Activated T-helper 1 cell treated with anti-CD3 and anti-CD28 coated beads, Interleukin-2, amount 50 U/mL, for 16 hours (primary cell): ENCODE measurements around the gene CHCHD3.

Experiments used
- DNase-seq, 2 donors: peaks; one replicate each; pipeline ENCODE4 v3.0.0-alpha.2; 2020; ENCODE audit warnings: low read depth in 1 of 2, low spot score in 1 of 2

Gene CHCHD3

DNA sequence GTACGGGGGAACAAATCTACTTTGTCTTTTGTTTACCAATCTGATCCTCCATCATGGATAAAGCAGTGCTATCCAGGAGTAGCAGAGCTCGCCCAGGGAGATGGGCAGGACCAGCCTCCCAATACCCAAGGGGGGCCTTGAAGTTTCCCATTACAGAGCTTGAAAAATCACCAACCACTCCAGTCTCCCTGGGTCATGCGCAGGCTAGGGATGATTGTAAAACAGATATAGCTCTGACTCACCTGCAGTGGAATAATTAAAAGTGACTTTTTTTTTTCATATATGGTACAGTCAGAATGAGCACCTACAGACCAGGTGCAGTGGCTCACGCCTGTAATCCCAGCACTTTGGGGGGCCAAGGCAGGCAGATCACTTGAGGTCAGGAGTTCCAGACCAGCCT lies 301.1 kb downstream of the CHCHD3 start:
- no peak for DNase-seq

DNA sequence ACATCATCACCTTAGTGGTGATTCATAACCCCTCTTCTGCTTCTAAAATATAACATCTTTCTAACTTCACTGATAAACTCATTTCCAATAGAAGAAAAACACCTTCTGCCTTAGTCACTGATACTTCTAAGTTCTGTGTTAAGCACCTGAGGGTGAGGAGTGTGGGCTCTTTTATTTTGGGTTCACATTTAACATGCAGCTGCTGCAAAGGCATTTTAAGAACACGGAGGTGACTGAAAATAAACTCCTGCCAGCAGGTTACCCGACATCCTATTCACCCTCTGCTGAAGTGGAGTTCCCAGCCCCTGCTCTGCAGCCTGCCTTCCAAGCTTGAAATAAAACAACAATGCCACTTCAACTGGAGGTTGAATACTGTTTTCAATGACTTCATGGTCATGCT lies 302.7 kb downstream of the CHCHD3 start:
- no peak for DNase-seq

DNA sequence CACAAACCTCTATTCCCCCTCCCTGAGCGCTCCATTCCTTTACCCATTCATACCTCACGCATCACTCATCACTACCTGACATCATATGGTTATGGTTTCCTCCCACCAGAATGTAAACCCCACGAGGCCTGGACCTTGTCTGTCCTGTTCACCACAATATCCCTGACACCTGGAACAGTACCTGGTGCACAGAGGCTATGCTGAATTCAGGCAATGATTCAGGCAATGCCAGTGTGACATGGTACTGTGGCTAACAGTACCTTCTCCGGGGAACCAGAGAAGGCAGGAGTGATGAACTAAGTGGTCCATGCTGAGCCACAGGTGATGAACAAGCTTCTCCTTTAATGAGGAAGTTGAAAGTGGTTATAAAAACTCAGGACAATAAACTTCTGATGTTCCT lies 303.1 kb downstream of the CHCHD3 start:
- no peak for DNase-seq

DNA sequence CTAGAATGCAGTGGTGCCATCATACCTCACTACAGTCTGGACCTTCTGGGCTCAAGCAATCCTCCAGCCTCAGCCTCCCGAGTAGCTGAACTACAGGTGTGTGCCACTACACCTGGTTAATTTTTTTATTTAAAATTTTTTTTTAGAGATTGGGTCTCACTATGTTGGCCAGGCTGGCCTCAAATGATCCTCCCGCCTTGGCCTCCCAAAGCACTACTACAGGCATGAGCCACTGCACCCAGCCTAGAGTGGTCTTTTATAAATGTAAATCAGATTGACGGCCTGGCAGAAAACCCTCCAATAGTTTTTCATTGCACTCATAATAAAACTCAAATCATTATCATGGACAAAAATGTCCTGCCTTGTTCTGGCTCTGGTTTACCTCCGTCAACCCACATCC lies 303.9 kb downstream of the CHCHD3 start:
- no peak for DNase-seq

DNA sequence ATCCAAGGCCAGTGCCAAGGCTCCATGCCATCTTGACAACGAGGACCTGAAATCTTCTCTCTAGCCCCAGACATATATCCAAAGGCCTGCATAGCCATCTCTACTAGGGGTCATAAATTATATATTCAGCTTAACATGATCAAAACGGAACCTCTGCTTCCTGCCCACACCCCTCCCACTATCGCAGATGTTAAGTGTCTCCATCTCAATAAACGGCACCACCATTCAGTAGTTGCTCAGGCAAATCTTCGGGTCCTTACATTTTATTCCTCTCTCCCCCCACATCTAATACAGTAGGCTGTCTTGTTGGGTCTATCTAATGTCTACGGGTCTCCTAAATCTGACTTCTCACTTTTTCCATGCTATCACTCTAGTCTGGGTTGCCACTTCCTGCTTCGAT lies 304.5 kb downstream of the CHCHD3 start:
- no peak for DNase-seq

DNA sequence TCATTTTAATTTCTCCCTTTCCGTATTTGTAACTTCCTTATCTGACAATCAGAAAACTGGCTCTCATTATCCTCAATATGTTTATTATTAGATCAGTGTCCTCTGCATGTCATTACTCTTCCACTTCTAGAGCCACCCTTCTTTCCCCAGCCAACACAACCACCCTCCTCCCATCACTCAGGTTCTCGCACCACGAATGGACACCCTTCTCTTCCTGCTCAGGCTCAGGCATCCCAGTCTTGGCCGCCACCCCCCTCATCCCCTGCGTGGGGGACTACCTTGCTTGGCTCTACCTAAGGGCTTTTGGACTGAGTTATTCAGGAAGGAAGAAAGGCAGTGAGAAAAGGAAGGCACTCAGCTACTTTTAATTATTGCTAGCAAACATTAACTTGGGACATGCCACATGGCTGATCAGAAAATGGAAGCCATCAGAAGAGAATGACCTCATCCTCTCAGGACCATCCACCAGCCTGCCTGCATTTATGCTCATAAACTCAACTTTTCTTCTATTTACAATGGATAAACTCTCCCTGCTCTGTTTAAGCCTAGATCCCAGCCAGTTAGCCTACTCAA lies 305.8 kb downstream of the CHCHD3 start:
- no peak for DNase-seq

DNA sequence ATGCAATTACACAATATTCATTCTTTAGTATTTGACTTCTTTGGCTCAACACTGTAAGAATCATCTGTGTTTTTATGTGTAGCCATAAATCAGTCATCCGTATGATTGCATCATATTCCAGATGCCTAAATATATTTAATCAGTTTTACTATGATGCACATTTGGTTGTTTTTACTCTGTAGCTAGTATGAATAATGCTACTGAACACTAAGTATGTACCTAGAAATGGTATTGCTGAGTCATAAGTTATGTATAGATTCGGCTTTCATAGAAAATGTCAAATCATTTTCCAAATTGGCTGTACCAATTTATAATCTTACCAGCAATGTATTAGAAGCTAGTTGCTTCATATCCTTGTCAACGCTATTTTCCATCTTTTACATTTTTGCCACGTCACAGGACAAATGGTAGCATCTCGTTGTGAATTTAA lies 308.3 kb downstream of the CHCHD3 start:
- no peak for DNase-seq

DNA sequence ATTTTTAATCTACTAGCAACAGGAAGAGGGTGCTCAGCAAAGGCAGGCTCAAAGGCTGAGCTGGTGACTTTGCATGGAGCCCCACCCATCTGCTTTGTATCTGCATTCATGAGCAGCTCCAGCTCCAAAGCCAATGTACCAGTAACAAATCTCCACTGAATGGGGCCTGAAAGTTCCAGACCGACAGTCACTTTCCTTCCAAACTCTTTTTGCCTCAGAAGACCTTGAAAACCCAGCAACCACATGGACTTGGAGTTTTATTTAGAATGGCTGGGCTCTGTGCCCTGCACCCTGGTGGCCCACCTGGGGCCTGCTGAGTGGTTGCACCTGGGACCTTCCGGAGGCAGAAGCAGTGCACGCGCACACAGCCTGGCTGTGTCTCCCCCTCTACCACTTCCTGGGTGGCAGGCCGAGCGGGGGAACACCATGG lies 310.6 kb downstream of the CHCHD3 start:
- peak in 1 of 2 donors; percentile 6 for DNase-seq

DNA sequence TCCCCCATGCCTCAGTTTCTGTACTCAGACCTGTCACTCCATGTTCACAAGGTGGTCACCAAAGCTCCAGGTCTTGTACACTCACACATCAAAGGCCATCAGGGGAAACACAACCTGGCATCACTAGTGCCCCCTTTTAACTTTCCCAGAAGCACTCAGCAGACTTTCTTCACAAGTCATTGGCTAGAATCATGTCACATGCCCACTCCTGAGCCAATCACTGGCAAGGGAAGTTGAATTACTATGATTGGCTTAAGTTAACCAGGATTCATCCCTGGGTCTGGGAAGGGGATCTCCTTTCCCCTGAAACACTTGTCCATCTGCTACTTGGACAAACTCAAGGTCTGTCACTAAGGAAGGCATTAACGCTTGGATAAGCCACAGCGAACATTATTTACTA lies 311.8 kb downstream of the CHCHD3 start:
- no peak for DNase-seq

DNA sequence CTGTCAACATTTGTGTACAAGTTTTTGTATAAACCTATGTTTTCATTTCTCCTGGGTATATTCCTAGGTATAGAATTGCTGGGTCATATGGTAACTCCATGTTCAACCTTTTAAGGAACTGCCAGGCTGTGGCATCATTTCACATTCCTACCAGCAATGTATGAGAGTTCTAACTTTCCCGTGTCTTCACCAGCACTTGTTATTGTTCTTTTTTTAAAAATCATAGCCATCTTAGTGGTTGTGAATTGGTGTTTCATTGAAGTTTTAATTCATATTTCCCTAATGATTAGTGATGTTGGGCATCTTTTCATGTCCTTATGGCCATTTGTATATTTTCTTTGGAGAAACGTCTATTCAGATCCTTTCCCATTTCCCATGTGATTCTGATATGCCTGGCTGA lies 312.6 kb downstream of the CHCHD3 start:
- DNase-seq: no peak

DNA sequence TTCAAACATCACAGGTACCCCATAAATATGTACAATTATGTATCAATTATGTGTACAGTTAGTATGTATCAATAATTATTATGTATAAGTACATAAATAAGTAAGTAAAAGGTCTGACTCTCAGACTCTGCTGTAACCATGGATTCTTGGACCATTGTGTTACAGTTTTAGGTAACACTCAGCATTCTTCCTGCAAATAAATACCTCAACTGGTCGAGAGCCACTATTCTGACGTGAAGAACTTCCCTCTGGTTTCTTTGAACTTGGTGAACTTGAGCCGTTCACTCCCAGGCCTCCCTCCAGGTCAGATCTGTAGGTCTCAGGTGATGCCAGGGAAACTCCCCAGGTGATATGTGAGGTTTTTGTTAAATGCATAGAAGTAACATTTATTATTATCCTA lies 313.8 kb downstream of the CHCHD3 start:
- DNase-seq: no peak

DNA sequence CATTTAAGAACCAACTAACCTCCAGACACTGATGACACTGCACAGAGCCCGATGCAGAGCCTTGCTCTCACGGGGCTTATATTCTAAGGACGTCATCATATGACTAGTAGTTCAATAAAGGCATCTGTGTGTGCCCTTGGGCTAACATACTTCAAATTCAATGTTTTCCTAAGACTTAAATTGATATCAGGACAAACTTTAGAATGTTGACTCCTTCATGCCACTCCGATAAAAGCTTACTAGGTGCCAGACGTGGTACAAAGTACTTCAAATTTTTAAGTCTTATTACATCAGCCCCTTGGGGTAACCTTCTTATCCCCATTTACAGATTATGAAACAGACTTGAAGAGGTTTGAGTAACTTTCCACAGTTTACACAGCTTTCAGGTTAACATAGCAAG lies 314.5 kb downstream of the CHCHD3 start:
- no peak for DNase-seq

DNA sequence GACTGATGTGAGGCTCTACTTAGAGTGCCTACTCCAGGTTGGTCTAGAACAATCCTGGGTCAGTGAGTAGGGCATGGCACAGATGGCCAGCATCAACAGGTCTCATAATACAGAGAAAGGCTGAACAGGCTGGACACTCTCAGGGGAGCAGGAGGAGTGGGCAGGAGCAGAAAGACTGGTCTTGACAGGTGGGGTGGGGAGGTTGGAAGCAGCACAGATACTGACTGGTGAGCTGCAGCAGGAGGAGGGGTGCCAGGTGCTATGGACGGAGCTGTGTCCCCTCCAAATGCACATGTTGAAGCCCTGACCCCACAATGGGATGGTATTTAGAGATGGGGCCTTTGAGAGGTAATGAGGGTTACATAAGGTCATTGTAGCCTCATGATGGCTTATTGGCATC lies 315.2 kb downstream of the CHCHD3 start:
- DNase-seq: no peak

DNA sequence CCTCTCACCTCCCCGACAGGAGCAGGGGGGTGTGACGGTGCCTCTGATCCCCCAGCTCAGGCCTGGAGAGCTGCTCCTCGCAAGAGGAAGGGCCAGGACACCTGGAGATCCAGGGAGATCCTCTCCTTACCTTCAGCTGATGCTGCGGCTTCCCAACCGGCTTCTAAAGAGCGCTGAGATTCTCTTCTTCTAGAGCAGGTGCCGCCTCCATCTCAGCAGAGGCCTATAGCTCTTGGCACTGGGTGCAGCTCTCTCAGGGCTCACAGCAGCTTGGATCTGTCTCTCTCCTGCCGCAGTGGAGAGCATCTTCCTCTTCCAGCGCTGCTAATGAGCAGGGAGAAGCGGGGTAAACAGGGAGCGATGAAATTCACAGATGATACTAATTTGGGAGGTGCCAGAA lies 316.0 kb downstream of the CHCHD3 start:
- DNase-seq: no peak

DNA sequence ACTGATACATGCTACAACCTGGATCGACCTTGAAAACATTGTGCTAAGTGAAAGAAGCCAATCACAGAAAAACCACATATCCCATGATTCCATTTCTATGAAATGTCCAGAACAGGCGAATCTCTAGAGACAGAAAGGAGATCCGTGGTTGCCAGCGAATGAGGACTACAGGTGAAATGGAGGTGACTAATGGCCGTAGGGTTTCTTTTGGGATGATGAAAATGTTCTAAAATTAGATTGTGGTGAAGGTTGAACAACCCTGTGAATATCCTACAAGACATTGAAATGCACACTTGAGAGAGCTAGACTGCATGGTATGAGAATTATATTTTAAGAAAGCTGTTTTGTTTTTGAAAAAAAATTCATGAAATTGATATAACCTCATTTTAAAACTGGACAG lies 317.1 kb downstream of the CHCHD3 start:
- no peak for DNase-seq

DNA sequence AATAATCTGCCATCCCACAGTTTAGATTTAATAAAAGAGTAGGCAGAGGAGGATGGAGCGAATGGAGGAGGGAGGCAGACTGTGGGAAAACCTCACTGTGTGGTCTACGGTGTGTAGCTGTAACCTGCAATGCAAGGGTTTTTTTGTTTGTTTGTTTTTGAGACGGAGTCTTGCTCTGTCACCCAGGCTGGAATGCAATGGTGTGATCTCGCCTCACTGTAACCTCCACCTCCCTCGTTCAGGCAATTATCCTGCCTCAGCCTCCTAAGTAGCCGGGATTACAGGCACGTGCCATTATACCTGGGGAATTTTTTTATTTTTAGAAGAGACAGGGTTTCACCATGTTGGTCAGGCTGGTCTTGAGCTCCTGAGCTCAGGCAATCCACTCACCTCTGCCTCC lies 321.0 kb downstream of the CHCHD3 start:
- no peak for DNase-seq

DNA sequence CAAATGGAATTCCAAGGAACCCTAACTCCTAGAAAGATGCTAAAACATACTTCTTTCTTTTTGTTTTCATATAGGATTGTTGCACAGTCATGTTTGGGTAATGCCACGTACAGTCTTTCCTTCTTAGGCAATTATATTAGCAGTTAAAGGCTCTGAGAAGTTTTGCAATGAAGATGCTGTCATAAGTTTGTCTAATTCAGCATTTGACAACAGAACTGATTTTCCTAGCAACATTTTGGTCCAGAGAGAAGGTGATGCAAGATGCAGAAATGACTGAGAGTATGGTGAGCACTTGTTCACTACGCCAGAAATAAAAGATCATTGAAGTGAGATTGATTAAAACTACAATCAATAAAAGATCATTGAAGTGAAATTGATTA lies 321.7 kb downstream of the CHCHD3 start:
- DNase-seq: no peak

DNA sequence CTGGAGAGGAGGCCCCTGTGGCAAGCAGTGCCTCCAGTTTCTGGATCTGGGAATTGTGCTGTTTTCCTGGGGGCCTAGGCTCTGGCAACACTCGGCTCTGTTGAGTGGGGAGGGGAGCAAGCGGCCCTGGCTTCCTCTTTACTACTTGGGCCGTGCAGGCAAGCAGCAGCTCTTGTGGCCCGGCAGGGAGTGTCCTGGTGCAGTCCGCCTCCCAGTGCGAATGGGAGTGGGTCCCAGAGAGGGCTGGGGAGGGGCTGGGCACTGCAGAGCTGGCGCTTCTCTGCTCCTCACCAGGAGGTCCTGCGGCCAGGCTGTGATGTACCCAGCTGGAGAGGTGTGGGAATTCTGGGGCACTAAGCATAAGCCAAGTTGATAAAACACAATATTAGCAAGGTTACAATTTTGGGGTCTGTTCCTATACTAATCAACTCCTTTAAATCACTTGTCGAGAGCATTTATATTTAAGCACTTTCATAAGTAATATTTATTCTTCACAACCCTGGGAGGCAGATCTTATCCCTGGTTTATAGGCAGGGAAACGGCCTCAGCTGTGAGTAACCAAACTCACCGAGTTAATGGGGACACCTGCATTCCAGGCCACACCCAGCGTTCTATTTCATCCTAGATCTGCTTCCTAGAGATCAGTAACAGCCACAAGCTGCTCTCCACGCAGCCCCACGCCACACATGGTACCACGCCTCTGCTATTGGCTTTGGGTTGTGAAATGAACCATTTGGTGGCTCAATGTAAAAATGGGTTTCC lies 322.2 kb downstream of the CHCHD3 start:
- no peak for DNase-seq

DNA sequence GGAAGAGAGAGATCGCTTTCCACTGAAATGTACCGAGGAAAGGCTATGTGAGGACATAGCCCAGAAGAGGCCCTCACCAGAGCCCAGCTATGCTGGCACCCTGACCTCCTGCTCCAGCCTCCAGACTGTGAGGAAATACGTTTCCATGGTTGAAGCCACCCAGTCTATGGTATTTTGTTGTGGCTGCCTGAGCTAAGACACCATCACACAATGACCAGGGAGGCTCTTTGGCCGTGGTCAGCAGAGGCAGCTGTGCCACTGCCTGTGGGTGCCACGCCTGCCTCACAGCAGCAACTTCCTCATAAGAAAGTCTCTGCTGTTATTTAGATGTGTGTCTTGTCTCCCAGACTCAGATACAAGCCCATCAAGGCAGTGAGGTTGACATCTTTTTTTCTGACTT lies 322.9 kb downstream of the CHCHD3 start:
- DNase-seq: no peak

DNA sequence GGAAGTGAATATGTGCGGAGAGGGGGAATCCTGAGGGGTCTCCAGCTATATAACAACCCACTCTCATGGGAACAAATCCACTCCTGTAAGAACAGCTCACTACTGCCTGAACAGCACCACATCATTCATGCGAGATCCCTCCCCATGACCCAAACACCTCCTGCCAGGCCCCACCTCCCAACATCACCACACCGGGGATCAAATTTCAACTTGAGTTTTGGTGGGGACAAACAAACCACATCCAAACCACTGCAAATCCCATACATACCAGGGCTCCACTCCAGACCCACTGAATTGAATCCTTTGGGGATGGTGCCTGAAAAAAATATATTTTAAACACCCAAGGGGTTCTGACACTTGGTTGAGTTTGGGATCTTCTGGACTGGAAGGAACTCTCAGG lies 324.1 kb downstream of the CHCHD3 start:
- DNase-seq: no peak

DNA sequence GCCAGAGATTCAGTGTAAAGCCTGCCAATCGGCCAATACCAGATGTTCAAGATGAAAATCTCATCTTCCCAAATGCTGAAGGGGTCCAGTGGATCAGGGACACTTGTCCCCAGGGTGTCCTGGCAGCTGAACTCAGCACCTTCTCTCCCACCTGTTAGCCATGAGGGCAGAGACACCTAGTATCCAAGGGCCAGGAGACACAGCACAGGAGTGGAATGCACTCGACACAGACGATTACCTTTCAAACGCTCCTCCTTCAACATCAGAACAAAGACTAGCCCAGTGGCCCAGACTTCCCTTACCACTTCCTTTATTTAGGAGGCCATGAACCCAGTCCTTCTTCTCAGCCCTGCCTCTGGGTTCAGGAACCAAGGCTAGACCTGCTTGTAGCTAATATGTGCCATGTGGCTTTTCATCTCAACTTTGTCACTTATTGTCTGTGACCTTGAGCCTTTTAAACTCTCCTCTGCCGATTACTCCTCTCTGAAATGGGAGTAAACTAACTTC lies 325.4 kb downstream of the CHCHD3 start:
- no peak for DNase-seq

DNA sequence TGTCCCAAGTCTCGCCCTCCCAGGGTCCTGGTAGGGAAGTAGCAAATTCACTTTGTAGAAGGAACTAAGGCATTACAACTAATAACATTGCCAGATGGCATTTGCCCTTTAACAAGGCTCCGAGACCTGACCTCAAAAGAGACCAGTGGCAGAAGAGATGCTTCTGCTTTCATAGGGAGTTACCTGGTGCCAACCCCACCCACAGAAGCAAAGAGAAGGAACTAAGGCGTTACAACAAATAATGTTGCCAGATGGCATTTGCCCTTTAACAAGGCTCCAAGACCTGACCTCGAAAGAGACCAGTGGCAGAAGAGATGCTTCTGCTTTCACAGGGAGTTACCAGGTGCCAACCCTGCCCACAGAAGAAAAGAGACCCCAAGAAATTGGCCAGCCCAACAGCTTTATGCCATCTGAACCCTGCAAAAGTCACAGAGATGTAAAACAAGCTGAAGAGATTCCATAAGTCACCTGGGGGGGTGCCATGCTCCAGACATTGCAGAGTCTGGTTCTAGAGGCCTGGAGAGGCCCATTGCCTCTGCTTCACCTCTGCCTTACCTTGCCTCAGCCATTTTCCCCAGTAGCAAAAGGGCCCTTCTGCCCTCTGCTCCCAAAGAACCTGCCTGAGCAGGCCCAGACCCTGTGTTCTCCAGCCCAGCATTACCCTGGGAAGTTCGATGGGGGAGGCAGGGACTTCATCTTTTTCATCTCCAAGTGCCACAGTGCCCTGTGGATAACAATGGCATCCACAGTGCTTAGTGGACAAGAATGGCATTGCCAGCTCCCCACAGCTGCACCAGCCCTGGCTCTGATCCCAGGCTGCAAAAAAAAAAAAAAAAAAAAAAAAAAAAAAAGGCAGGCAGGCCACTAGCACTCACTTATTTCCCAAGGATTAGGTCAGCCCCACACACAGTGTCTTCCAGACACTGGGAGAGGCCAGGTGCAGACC lies 326.1 kb downstream of the CHCHD3 start:
- no peak for DNase-seq
